Epithelial cell of esophagus (primary cell): ENCODE results near the gene KIF26A.

Source experiments
- DNase-seq: peaks from one replicate; pipeline ENCODE4 v3.0.0; 2010; ENCODE audit warnings: low read depth
- H3K4me3 ChIP-seq: 2 replicates; pipeline ENCODE4 v1.5.1; 2011; ENCODE audit warnings: mild to moderate bottlenecking, low read length, control low read depth
- TF ChIP-seq, protein P1 (sequence below): IDR thresholded peaks from 2 replicates; pipeline ENCODE4 v1.5.1; 2011; ENCODE audit warnings: low read depth, mild to moderate bottlenecking, low read length, control low read depth, inconsistent platforms; ENCODE audit not compliant: insufficient read depth; ENCODE audit errors: missing control alignments

The KIF26A gene

DNA sequence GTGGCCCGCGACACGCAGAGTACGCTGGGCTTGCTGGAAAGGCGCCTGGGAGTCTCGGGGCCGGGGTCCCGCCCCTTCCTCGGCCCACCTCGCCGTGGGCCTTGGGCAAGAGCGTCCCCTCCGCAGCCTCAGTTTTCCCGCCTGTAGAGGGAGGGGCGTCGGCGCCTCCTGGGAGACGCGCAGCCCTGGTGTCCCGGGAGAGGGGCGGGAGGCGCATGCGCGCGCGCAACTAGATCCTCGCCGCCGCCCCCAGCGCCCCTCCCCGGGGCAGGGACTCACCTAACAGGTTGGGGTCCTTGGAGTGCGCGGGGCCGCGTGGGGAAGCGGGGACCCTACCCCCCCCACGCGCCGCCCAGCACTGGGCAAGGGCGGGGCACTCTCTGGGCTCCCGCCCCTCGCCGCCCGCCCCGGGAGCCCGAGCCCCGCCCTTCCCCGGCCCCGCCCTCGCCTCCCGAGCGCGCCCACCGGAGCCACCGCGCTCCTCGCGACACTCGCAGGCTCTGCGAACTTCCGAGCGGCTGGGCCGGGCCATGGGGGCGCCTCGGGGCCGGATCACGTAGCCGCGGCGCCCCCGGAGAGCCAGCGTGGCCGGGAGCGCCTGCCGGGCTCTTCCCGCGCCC lies at the start of gene KIF26A:
Gene KIF26A (plus strand): TSS at position 490 of the 620 bp plus-strand sequence. CDS start 136 bp downstream, outside the sequence.
- TF ChIP-seq, protein P1, sequence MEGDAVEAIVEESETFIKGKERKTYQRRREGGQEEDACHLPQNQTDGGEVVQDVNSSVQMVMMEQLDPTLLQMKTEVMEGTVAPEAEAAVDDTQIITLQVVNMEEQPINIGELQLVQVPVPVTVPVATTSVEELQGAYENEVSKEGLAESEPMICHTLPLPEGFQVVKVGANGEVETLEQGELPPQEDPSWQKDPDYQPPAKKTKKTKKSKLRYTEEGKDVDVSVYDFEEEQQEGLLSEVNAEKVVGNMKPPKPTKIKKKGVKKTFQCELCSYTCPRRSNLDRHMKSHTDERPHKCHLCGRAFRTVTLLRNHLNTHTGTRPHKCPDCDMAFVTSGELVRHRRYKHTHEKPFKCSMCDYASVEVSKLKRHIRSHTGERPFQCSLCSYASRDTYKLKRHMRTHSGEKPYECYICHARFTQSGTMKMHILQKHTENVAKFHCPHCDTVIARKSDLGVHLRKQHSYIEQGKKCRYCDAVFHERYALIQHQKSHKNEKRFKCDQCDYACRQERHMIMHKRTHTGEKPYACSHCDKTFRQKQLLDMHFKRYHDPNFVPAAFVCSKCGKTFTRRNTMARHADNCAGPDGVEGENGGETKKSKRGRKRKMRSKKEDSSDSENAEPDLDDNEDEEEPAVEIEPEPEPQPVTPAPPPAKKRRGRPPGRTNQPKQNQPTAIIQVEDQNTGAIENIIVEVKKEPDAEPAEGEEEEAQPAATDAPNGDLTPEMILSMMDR, result no peak
- peak; percentile 6 for DNase-seq
- peak within 1 kb of the TSS; percentile 24 for H3K4me3 ChIP-seq

DNA sequence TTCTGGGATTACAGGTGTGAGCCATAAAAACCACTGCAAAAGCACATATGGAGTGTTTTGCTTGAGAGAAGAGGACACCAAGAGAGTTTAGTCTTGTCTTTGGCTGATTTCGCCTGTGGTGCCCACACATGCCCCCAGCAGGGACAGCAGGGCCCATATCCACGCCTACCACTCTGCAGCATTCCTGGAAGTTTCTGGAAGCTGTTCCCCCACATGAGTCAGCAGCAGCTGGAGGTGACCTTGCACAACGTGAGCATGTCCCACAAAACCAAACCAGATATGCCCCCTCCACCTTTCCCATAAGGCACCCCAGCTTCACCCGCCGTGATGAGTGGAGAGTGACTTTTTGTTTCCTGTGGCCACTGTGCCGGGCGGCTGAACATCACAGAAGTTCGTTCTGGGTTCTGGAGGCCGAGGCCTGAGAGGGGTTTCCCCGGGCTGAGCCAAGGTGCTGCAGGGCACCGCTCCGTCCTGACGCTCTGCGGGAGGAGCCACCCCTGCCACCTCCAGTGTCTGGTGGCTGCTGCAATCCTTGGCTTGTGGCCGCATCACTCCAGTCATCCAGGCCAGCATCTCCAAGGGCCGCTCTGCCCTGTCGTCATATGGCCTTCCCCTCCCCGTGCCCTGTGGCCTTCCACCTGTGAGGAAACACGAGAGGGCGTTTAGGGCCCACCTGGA lies 48.2 kb upstream of the KIF26A start:
- H3K4me3 ChIP-seq, result no peak overlapping the region
- no peak for DNase-seq
- TF ChIP-seq, protein P1, result no peak

DNA sequence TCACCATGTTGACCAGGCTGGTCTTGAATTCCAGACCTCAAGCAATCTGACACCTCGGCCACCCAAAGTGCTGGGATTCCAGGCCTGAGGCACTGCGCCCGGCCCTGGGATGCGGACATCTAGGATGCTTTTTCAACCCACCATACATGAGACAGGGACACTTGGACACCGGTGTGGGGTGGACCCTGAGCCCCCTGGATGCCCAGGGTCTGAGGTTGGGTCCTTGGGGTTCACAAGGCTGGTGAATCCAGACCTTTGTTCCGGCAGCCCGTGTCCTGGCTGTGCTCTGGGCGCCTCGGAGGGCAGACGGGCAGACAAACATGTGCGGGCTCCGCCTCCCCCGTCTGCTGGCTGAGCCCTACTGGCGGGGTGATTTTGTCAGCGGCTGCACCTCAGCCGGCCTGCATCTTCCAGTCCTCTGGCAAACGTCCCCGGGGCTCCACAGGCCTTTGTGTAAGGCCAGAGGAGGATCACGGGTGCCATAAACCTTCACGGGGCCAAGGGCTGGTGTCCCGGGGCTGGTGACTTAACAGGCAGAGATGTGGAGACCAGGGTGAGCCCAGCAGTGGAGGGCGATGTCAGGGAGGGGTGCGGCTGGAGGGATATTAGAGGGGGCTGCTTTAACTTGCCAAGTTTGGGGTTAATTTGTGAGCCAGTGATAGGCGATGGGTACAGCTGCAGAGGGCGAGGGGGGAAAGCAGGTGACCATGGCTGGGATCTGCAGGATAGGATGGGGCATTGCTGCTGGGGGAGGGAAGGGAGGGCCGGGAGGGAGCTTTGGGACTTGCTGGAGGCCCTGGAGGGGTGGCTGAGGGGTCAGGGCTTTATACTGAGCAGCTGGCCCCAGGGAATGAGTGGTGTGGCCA lies 47.1 kb upstream of the KIF26A start:
- no peak for DNase-seq
- TF ChIP-seq, protein P1, result no peak
- H3K4me3 ChIP-seq, result no peak overlapping the region

DNA sequence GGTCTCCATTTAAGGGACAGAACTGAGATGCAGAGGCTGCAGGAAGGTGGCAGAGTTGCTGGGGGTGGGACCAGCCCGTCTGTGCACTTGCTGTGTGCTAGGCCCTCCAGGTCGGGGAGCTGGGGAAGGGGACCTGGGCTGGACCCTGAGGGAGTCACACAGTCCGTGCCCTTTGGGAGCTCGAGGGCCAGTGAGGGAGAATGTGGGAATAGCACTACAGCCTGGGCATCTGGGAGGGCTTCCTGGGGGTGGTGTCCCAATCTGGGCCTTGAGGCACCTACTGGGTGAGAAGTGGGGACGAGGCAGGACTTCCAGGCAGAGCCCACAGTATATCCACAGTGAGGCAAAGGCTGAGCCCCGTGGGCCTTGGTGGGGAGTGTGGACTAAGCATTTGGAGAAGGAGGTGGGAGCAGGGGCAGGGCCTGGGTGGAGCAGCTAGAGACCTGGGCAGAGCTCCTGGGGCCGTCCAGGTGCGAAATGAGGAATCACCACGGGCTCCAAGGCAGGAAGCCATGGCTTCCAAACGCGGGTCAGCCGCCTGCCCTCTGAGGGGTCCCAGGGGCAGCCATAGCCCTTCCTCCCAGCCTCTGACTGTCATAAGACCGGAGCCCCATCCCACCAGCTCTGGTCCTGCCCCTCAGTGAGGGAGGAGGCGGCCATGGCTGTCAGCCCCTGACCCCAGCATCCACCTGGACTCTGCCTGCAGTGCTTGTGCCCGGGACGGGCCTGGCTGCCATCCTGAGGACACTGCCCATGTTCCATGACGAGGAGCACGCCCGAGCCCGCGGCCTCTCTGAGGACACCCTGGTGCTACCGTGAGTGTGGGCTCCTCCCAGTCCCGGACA lies 46.2 kb upstream of the KIF26A start:
- no peak for DNase-seq
- no peak overlapping the region for H3K4me3 ChIP-seq
- TF ChIP-seq, protein P1, result no peak

DNA sequence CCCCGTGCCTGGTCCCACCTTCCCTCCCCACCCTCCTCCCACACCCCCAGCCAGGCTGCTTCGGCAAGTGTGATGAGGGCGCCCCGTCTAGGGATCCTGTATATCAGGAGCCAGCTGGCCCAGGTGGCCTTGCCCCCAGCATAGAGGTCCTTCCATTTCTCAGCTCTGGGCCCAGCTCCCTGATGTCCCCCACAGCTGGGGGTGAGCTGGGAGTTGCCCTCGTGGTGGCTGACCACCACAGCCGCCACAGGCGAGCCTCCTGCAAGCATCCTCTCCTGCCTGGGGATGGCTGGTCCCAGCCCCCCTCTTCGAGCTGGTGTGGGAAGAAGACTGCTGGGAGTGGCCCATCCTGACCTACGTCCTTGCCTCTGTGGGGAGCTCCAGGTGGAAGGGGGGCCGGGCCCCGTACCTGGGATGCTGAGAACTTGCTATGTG lies 45.4 kb upstream of the KIF26A start:
- H3K4me3 ChIP-seq, result no peak overlapping the region
- TF ChIP-seq, protein P1, result no peak
- DNase-seq, result no peak

DNA sequence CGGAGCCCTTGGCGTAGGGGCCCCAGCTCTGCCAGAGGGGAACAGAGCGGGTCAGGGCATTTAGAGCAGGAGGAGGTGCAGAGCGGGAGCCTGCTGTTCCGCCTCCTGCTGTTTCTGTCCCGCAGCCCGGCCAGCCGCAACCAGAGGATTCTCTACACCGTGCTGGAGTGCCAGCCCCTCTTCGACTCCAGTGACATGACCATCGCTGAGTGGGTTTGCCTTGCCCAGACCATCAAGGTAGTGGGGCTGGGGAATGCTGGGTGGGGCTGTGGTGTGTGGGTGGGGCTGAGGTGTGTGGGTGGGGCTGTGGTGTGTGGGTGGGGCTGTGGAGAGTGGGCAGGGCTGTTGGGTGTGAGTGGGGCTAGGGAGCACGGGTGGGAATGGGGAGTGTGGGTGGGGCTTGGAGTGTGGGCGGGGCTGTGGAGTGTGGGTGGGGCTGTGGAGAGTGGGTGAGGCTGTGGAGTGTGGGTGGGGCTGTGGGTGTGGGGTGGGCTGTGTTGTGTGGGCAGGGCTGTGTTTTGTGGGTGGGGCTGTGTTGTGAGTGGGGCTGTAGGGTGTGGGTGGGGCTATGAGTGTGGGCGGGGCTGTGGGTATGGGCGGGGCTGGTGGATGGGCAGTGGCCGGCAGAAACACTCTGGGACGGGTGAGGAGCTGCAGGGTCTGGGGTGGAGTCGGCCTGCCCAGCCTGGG lies 44.9 kb upstream of the KIF26A start:
- H3K4me3 ChIP-seq, result no peak overlapping the region
- DNase-seq, result no peak
- TF ChIP-seq, protein P1, result no peak
